HepG2 (cell line): Measurements from ENCODE around the gene UNC13D. TPM values are rescaled to one million over a fixed set of nuclear protein-coding genes. Genes with fewer than 3 reads are reported as not detected.

ENCODE experiments used
- KLF6 ChIP-seq: IDR thresholded peaks from 2 replicates; pipeline ENCODE4 v1.8.0; 2016; ENCODE audit warnings: missing biosample characterization, missing genetic modification reagents
- NCOR1 ChIP-seq: fragments of 200-600 bp; sonication (generic); IDR thresholded peaks from 2 replicates; pipeline ENCODE4 v1.7.0; 2017; ENCODE audit warnings: antibody characterized with exemption, low read length, borderline replicate concordance
- PITX1 ChIP-seq: sonication (generic); formaldehyde crosslinking; IDR thresholded peaks from 2 replicates; pipeline ENCODE4 v1.5.1; 2020; ENCODE audit warnings: mild to moderate bottlenecking, missing genetic modification reagents
- RBM39 ChIP-seq: fragments of 200-400 bp; formaldehyde crosslinking; IDR thresholded peaks from one replicate; pipeline ENCODE4 v1.6.1; 2018; ENCODE audit warnings: antibody characterized with exemption, mild to moderate bottlenecking, low read depth, low read length; ENCODE audit not compliant: poor library complexity, severe bottlenecking
- SP4 ChIP-seq: sonication (generic); formaldehyde crosslinking; IDR thresholded peaks from 2 replicates; pipeline ENCODE4 v1.8.1; 2023; ENCODE audit warnings: mild to moderate bottlenecking, missing genetic modification reagents
- XBP1 ChIP-seq: sonication (generic); formaldehyde crosslinking; IDR thresholded peaks from 2 replicates; pipeline ENCODE4 v1.5.0; 2020; ENCODE audit warnings: missing genetic modification reagents
- ZBTB3 ChIP-seq: sonication (generic); formaldehyde crosslinking; IDR thresholded peaks from 2 replicates; pipeline ENCODE4 v1.4.0; 2020; ENCODE audit warnings: low read depth, mild to moderate bottlenecking, moderate library complexity, missing genetic modification reagents, borderline replicate concordance
- ZNF180 ChIP-seq: sonication (generic); formaldehyde crosslinking; IDR thresholded peaks from 2 replicates; pipeline ENCODE4 v1.4.0; 2020; ENCODE audit warnings: low read depth, missing genetic modification reagents, borderline replicate concordance
- ZNF747 ChIP-seq: sonication (generic); formaldehyde crosslinking; IDR thresholded peaks from 2 replicates; pipeline ENCODE4 v1.8.1; 2023; ENCODE audit warnings: missing genetic modification reagents, mild to moderate bottlenecking, borderline replicate concordance
- ZNF761 ChIP-seq: sonication (generic); formaldehyde crosslinking; conservative IDR thresholded peaks from 2 replicates; pipeline ENCODE4 v1.4.0; 2020; ENCODE audit warnings: mild to moderate bottlenecking, missing genetic modification reagents
- polyA plus RNA-seq, 8 experiments: library from polyadenylated mRNA; depleted of rRNA in 3 of 8; stranded (reverse) in 7 of 8; unstranded in 1 of 8; fragments of >200 nt; fragmentation: Illumina TruSeq in 4 of 8; extraction: Trizol in 4 of 8; gene quantifications; 2 replicates each; pipeline versions ENCODE4 v1.2.1 to v1.2.3, GENCODE V29; 2011 to 2016; ENCODE audit warnings: low read depth in 4 of 8, missing spikeins in 1 of 8, mixed read lengths in 1 of 8; ENCODE audit not compliant: insufficient read depth in 1 of 8
- total RNA-seq, 5 experiments: library from RNA; depleted of rRNA; stranded (reverse); fragments of >200 nt; fragmentation: Illumina TruSeq; extraction: Trizol; gene quantifications; 2 replicates each; pipeline ENCODE4 v1.2.3, GENCODE V29; 2016; ENCODE audit warnings: low read depth in 1 of 5
- TF ChIP-seq, protein P1 (sequence below): sonication (generic); formaldehyde crosslinking; conservative IDR thresholded peaks from 2 replicates; pipeline ENCODE4 v1.8.0; 2022; ENCODE audit warnings: low read depth, missing genetic modification reagents
- TF ChIP-seq, protein P2 (sequence below): IDR thresholded peaks from 2 replicates; pipeline ENCODE4 v1.6.1; 2016; ENCODE audit warnings: low read depth, missing genetic modification reagents, missing compliant biosample characterization
- TF ChIP-seq, protein P3 (sequence below), 2 experiments: sonication (generic) in 1 of 2; formaldehyde crosslinking in 1 of 2; IDR thresholded peaks; 2 replicates each; pipeline versions ENCODE4 v1.6.1 to v1.9.0; 2014 to 2022; ENCODE audit warnings: antibody characterized with exemption in 1 of 2, borderline replicate concordance in 1 of 2, inconsistent platforms in 1 of 2, low read depth in 1 of 2, missing genetic modification reagents in 1 of 2

UNC13D gene
- total and polyA plus RNA-seq, 2 of the 13 experiments (the other 11 are each of a cell fraction or from before 2014, with no cell fraction given): 29.7 to 42.7 TPM

DNA sequence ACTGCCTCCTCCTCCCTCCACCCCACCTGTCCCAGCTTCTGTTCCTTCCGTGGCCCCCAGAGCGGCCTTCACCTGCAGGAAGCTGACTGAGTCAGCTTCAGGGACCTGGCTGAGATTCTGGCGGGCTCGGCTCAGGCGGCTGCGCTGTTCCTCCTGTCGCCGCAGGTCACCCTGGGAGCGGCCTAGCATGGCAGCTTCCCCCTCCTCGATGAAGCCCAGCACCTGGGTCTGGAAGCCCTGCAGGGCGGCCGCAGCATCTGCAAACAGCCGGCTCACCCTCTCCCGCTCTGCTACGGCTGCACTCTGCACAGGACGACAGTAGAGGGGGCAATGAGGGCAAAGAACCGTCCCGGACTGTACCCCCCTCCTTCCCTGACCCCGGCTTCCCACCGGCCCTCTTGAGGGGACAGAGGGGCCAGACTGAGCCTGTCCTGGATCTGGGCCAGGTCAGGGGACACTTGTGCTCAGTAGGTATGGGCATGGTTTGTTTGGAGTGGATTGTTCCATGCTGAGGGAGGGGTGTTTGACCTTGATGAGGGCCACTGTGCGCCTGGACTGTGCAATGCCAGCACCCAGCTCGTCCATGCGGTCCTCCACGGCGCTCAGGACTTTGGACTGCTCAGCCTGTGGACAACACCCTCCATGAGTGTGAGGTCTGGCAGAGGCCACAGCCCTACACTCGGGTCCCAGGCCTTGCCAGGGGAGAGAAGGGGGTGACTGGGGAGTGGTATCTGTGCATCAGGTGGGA lies 32.2 kb upstream of the UNC13D start (continued):
- TF ChIP-seq ZBTB3 (CRISPR knock-in tag): no peak
- TF ChIP-seq, protein P1, sequence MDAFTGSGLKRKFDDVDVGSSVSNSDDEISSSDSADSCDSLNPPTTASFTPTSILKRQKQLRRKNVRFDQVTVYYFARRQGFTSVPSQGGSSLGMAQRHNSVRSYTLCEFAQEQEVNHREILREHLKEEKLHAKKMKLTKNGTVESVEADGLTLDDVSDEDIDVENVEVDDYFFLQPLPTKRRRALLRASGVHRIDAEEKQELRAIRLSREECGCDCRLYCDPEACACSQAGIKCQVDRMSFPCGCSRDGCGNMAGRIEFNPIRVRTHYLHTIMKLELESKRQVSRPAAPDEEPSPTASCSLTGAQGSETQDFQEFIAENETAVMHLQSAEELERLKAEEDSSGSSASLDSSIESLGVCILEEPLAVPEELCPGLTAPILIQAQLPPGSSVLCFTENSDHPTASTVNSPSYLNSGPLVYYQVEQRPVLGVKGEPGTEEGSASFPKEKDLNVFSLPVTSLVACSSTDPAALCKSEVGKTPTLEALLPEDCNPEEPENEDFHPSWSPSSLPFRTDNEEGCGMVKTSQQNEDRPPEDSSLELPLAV (CRISPR knock-in tag): no peak
- TF ChIP-seq KLF6 (CRISPR knock-in tag): peak; percentile 73
- no peak; the same call in 1 of the 2 replicates for TF ChIP-seq ZNF180 (CRISPR knock-in tag)
- TF ChIP-seq ZNF747: peak; percentile 82
- peak; percentile 82 for TF ChIP-seq RBM39
- TF ChIP-seq SP4 (CRISPR knock-in tag): peak; percentile 88
- TF ChIP-seq XBP1 (CRISPR knock-in tag): no peak
- TF ChIP-seq NCOR1: peak; percentile 78
- TF ChIP-seq, protein P2, sequence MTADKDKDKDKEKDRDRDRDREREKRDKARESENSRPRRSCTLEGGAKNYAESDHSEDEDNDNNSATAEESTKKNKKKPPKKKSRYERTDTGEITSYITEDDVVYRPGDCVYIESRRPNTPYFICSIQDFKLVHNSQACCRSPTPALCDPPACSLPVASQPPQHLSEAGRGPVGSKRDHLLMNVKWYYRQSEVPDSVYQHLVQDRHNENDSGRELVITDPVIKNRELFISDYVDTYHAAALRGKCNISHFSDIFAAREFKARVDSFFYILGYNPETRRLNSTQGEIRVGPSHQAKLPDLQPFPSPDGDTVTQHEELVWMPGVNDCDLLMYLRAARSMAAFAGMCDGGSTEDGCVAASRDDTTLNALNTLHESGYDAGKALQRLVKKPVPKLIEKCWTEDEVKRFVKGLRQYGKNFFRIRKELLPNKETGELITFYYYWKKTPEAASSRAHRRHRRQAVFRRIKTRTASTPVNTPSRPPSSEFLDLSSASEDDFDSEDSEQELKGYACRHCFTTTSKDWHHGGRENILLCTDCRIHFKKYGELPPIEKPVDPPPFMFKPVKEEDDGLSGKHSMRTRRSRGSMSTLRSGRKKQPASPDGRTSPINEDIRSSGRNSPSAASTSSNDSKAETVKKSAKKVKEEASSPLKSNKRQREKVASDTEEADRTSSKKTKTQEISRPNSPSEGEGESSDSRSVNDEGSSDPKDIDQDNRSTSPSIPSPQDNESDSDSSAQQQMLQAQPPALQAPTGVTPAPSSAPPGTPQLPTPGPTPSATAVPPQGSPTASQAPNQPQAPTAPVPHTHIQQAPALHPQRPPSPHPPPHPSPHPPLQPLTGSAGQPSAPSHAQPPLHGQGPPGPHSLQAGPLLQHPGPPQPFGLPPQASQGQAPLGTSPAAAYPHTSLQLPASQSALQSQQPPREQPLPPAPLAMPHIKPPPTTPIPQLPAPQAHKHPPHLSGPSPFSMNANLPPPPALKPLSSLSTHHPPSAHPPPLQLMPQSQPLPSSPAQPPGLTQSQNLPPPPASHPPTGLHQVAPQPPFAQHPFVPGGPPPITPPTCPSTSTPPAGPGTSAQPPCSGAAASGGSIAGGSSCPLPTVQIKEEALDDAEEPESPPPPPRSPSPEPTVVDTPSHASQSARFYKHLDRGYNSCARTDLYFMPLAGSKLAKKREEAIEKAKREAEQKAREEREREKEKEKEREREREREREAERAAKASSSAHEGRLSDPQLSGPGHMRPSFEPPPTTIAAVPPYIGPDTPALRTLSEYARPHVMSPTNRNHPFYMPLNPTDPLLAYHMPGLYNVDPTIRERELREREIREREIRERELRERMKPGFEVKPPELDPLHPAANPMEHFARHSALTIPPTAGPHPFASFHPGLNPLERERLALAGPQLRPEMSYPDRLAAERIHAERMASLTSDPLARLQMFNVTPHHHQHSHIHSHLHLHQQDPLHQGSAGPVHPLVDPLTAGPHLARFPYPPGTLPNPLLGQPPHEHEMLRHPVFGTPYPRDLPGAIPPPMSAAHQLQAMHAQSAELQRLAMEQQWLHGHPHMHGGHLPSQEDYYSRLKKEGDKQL: 0 out of 2 replicates have a peak, but pooled peaks have one; percentile 43
- TF ChIP-seq, protein P3, sequence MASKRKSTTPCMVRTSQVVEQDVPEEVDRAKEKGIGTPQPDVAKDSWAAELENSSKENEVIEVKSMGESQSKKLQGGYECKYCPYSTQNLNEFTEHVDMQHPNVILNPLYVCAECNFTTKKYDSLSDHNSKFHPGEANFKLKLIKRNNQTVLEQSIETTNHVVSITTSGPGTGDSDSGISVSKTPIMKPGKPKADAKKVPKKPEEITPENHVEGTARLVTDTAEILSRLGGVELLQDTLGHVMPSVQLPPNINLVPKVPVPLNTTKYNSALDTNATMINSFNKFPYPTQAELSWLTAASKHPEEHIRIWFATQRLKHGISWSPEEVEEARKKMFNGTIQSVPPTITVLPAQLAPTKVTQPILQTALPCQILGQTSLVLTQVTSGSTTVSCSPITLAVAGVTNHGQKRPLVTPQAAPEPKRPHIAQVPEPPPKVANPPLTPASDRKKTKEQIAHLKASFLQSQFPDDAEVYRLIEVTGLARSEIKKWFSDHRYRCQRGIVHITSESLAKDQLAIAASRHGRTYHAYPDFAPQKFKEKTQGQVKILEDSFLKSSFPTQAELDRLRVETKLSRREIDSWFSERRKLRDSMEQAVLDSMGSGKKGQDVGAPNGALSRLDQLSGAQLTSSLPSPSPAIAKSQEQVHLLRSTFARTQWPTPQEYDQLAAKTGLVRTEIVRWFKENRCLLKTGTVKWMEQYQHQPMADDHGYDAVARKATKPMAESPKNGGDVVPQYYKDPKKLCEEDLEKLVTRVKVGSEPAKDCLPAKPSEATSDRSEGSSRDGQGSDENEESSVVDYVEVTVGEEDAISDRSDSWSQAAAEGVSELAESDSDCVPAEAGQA (IDR thresholded peaks at IDR 0.05; ENCODE audit: low read depth): peak; percentile 84
- TF ChIP-seq, protein P3 (CRISPR knock-in tag; IDR thresholded peaks at IDR 0.05; ENCODE audit: borderline replicate concordance): 0 out of 2 replicates have a peak, but pooled peaks have one; percentile 7
- TF ChIP-seq ZNF761 (CRISPR knock-in tag): peak; percentile 90; the same call in 1 of the 2 replicates
- TF ChIP-seq PITX1 (CRISPR knock-in tag): peak; percentile 94
